Hepatocyte (in vitro differentiated cells): Measurements from ENCODE around the gene TNFRSF4. TPM values are rescaled to one million over a fixed set of nuclear protein-coding genes. Genes with fewer than 3 reads are reported as not detected.

Experiments
- DNase-seq: peaks from one replicate; pipeline ENCODE4 v3.0.0-alpha.2; 2016; ENCODE audit warnings: low spot score
- H2AFZ ChIP-seq: fragments of 200-600 bp; sonication (generic); 2 replicates; pipeline ENCODE4 v1.6.0; 2016; ENCODE audit warnings: antibody characterized with exemption, mild to moderate bottlenecking
- H3K27ac ChIP-seq: fragments of 200-600 bp; sonication (generic); 2 replicates; pipeline ENCODE4 v1.5.1; 2016; ENCODE audit warnings: mild to moderate bottlenecking
- H3K27me3 ChIP-seq: fragments of 200-600 bp; sonication (generic); 2 replicates; pipeline ENCODE4 v1.6.1; 2016
- H3K36me3 ChIP-seq: fragments of 200-600 bp; sonication (generic); replicated peaks from 2 replicates; pipeline ENCODE4 v1.5.1; 2016; ENCODE audit warnings: low read depth; ENCODE audit not compliant: insufficient read depth
- H3K4me1 ChIP-seq: fragments of 200-600 bp; sonication (generic); 2 replicates; pipeline ENCODE4 v1.5.1; 2016; ENCODE audit warnings: mild to moderate bottlenecking, moderate library complexity; ENCODE audit not compliant: insufficient read depth
- H3K4me2 ChIP-seq: fragments of 200-600 bp; sonication (generic); 2 replicates; pipeline ENCODE4 v1.6.0; 2016
- H3K4me3 ChIP-seq: fragments of 200-600 bp; sonication (generic); 2 replicates; pipeline ENCODE4 v1.5.1; 2016; ENCODE audit warnings: mild to moderate bottlenecking
- H3K79me2 ChIP-seq: fragments of 200-600 bp; sonication (generic); 2 replicates; pipeline ENCODE4 v1.6.0; 2017; ENCODE audit warnings: mild to moderate bottlenecking
- H3K9me2 ChIP-seq: fragments of 200-600 bp; sonication (generic); replicated peaks from 2 replicates; pipeline ENCODE4 v1.6.0; 2017; ENCODE audit warnings: mild to moderate bottlenecking; ENCODE audit not compliant: insufficient read depth
- H3K9me3 ChIP-seq: fragments of 200-600 bp; sonication (generic); 2 replicates; pipeline ENCODE4 v1.5.1; 2016; ENCODE audit warnings: low read depth, mild to moderate bottlenecking
- H4K20me1 ChIP-seq: fragments of 200-600 bp; sonication (generic); 2 replicates; pipeline ENCODE4 v1.6.0; 2016; ENCODE audit warnings: mild to moderate bottlenecking; ENCODE audit not compliant: insufficient read depth, poor library complexity, severe bottlenecking
- EZH2 ChIP-seq: fragments of 200-600 bp; sonication (generic); IDR thresholded peaks from 2 replicates; pipeline ENCODE4 v1.6.1; 2016; ENCODE audit warnings: antibody characterized with exemption, mild to moderate bottlenecking, borderline replicate concordance
- EZH2phosphoT487 ChIP-seq: fragments of 200-600 bp; sonication (generic); IDR thresholded peaks from one replicate; pipeline ENCODE4 v1.6.1; 2018; ENCODE audit warnings: antibody characterized with exemption, mild to moderate bottlenecking, low read depth, moderate library complexity; ENCODE audit not compliant: unreplicated experiment, severe bottlenecking
- WGBS: methylation state at CpG from one replicate; pipeline ENCODE4 v1.1.6; 2016; ENCODE audit warnings: low lambda C conversion rate; ENCODE audit errors: missing lambda C conversion rate; 5-methylcytosine and 5-hydroxymethylcytosine counted together
- polyA plus RNA-seq: library from polyadenylated mRNA; unstranded; fragments of >200 nt; fragmentation: Nextera tagmentation; extraction: Ambion mirVana; gene quantifications from 2 replicates; pipeline ENCODE4 v1.2.1, GENCODE V29; 2016
- total RNA-seq: library from RNA; depleted of rRNA; stranded (reverse); fragments of >200 nt; gene quantifications from 2 replicates; pipeline ENCODE4 v1.2.3, GENCODE V29; 2014
- TF ChIP-seq, protein P1 (sequence below): fragments of 200-600 bp; sonication (generic); IDR thresholded peaks from 2 replicates; pipeline ENCODE4 v1.5.1; 2016; ENCODE audit warnings: antibody characterized with exemption, mild to moderate bottlenecking; ENCODE audit not compliant: poor library complexity

Gene TNFRSF4
- total and polyA plus RNA-seq, 2 experiments from 2014 or later: not detected

GRCh38 chr1:1240348-1240732 lies 26.4 kb upstream of the TNFRSF4 start:
- WGBS: 76% methylated on average over 3 of the region's 11 CpGs
- Histone ChIP-seq H3K4me2 (no peak overlapping the region), H3K36me3 (no peaks in the 10 kb centered on the region), H3K9me3 (no peaks in the 10 kb centered on the region), H3K27me3 (no peaks in the 10 kb centered on the region), H3K27ac (no peak overlapping the region), H3K4me1 (peaks cover 25% of the 10 kb centered on the region), H3K79me2 (no peaks in the 10 kb centered on the region), H2AFZ (no peak overlapping the region), H3K4me3 (no peak overlapping the region), H3K9me2 (no peaks in the 10 kb centered on the region), H4K20me1 (no peaks in the 10 kb centered on the region)
- TF ChIP-seq EZH2: no peak
- TF ChIP-seq EZH2phosphoT487: no peak
- TF ChIP-seq, protein P1, sequence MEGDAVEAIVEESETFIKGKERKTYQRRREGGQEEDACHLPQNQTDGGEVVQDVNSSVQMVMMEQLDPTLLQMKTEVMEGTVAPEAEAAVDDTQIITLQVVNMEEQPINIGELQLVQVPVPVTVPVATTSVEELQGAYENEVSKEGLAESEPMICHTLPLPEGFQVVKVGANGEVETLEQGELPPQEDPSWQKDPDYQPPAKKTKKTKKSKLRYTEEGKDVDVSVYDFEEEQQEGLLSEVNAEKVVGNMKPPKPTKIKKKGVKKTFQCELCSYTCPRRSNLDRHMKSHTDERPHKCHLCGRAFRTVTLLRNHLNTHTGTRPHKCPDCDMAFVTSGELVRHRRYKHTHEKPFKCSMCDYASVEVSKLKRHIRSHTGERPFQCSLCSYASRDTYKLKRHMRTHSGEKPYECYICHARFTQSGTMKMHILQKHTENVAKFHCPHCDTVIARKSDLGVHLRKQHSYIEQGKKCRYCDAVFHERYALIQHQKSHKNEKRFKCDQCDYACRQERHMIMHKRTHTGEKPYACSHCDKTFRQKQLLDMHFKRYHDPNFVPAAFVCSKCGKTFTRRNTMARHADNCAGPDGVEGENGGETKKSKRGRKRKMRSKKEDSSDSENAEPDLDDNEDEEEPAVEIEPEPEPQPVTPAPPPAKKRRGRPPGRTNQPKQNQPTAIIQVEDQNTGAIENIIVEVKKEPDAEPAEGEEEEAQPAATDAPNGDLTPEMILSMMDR: no peak
- no peak for DNase-seq

GRCh38 chr1:1239614-1240347 lies 25.8 kb upstream of the TNFRSF4 start:
- no peaks in the 10 kb centered on the region for H4K20me1 ChIP-seq
- H2AFZ ChIP-seq: no peak overlapping the region
- no peak overlapping the region for H3K4me3 ChIP-seq
- no peak for DNase-seq
- no peak overlapping the region for H3K27ac ChIP-seq
- WGBS: 55% methylated on average over 26 of the region's 30 CpGs
- no peaks in the 10 kb centered on the region for H3K9me3 ChIP-seq
- no peaks in the 10 kb centered on the region for H3K27me3 ChIP-seq
- no peaks in the 10 kb centered on the region for H3K79me2 ChIP-seq
- no peaks in the 10 kb centered on the region for H3K36me3 ChIP-seq
- TF ChIP-seq, protein P1: no peak
- TF ChIP-seq EZH2phosphoT487: no peak
- TF ChIP-seq EZH2: no peak
- H3K4me1 ChIP-seq: peaks cover 25% of the 10 kb centered on the region
- no peak overlapping the region for H3K4me2 ChIP-seq
- no peaks in the 10 kb centered on the region for H3K9me2 ChIP-seq

GRCh38 chr1:1239227-1239613 lies 25.3 kb upstream of the TNFRSF4 start:
- Histone ChIP-seq H3K9me2 (no peaks in the 10 kb centered on the region), H3K4me1 (peaks cover 25% of the 10 kb centered on the region), H2AFZ (no peak overlapping the region), H3K36me3 (no peaks in the 10 kb centered on the region), H3K27me3 (no peaks in the 10 kb centered on the region), H4K20me1 (no peaks in the 10 kb centered on the region), H3K79me2 (peaks cover 4% of the 10 kb centered on the region), H3K4me2 (no peak overlapping the region), H3K4me3 (no peak overlapping the region), H3K9me3 (no peaks in the 10 kb centered on the region), H3K27ac (no peak overlapping the region)
- TF ChIP-seq EZH2 (no peak), EZH2phosphoT487 (no peak)
- TF ChIP-seq, protein P1: no peak
- 66% methylated on average over 14 of the region's 15 CpGs for WGBS
- DNase-seq: no peak
